Hepatocyte (in vitro differentiated cells): ENCODE results near the gene CENPQ. TPM values are rescaled to one million over a fixed set of nuclear protein-coding genes. Genes with fewer than 3 reads are reported as not detected.
A peak's percentile ranks its signal among the peaks of the same experiment; 100 is the strongest.
"Not testable (repeated sequence)": the region's sequence is repeated elsewhere in the genome, so short reads cannot be mapped to it uniquely, and the experiment has no call there.

Experiments
- DNase-seq: peaks from one replicate; pipeline ENCODE4 v3.0.0-alpha.2; 2016; ENCODE audit warnings: low spot score
- H2AFZ ChIP-seq: fragments of 200-600 bp; sonication (generic); 2 replicates; pipeline ENCODE4 v1.6.0; 2016; ENCODE audit warnings: antibody characterized with exemption, mild to moderate bottlenecking
- H3K27ac ChIP-seq: fragments of 200-600 bp; sonication (generic); 2 replicates; pipeline ENCODE4 v1.5.1; 2016; ENCODE audit warnings: mild to moderate bottlenecking
- H3K27me3 ChIP-seq: fragments of 200-600 bp; sonication (generic); 2 replicates; pipeline ENCODE4 v1.6.1; 2016
- H3K36me3 ChIP-seq: fragments of 200-600 bp; sonication (generic); replicated peaks from 2 replicates; pipeline ENCODE4 v1.5.1; 2016; ENCODE audit warnings: low read depth; ENCODE audit not compliant: insufficient read depth
- H3K4me1 ChIP-seq: fragments of 200-600 bp; sonication (generic); 2 replicates; pipeline ENCODE4 v1.5.1; 2016; ENCODE audit warnings: mild to moderate bottlenecking, moderate library complexity; ENCODE audit not compliant: insufficient read depth
- H3K4me2 ChIP-seq: fragments of 200-600 bp; sonication (generic); 2 replicates; pipeline ENCODE4 v1.6.0; 2016
- H3K4me3 ChIP-seq: fragments of 200-600 bp; sonication (generic); 2 replicates; pipeline ENCODE4 v1.5.1; 2016; ENCODE audit warnings: mild to moderate bottlenecking
- H3K79me2 ChIP-seq: fragments of 200-600 bp; sonication (generic); 2 replicates; pipeline ENCODE4 v1.6.0; 2017; ENCODE audit warnings: mild to moderate bottlenecking
- H3K9me2 ChIP-seq: fragments of 200-600 bp; sonication (generic); replicated peaks from 2 replicates; pipeline ENCODE4 v1.6.0; 2017; ENCODE audit warnings: mild to moderate bottlenecking; ENCODE audit not compliant: insufficient read depth
- H3K9me3 ChIP-seq: fragments of 200-600 bp; sonication (generic); 2 replicates; pipeline ENCODE4 v1.5.1; 2016; ENCODE audit warnings: low read depth, mild to moderate bottlenecking
- H4K20me1 ChIP-seq: fragments of 200-600 bp; sonication (generic); 2 replicates; pipeline ENCODE4 v1.6.0; 2016; ENCODE audit warnings: mild to moderate bottlenecking; ENCODE audit not compliant: insufficient read depth, poor library complexity, severe bottlenecking
- EZH2 ChIP-seq: fragments of 200-600 bp; sonication (generic); IDR thresholded peaks from 2 replicates; pipeline ENCODE4 v1.6.1; 2016; ENCODE audit warnings: antibody characterized with exemption, mild to moderate bottlenecking, borderline replicate concordance
- EZH2phosphoT487 ChIP-seq: fragments of 200-600 bp; sonication (generic); IDR thresholded peaks from one replicate; pipeline ENCODE4 v1.6.1; 2018; ENCODE audit warnings: antibody characterized with exemption, mild to moderate bottlenecking, low read depth, moderate library complexity; ENCODE audit not compliant: unreplicated experiment, severe bottlenecking
- WGBS: methylation state at CpG from one replicate; pipeline ENCODE4 v1.1.6; 2016; ENCODE audit warnings: low lambda C conversion rate; ENCODE audit errors: missing lambda C conversion rate; 5-methylcytosine and 5-hydroxymethylcytosine counted together
- polyA plus RNA-seq: library from polyadenylated mRNA; unstranded; fragments of >200 nt; fragmentation: Nextera tagmentation; extraction: Ambion mirVana; gene quantifications from 2 replicates; pipeline ENCODE4 v1.2.1, GENCODE V29; 2016
- total RNA-seq: library from RNA; depleted of rRNA; stranded (reverse); fragments of >200 nt; gene quantifications from 2 replicates; pipeline ENCODE4 v1.2.3, GENCODE V29; 2014
- TF ChIP-seq, protein P1 (sequence below): fragments of 200-600 bp; sonication (generic); IDR thresholded peaks from 2 replicates; pipeline ENCODE4 v1.5.1; 2016; ENCODE audit warnings: antibody characterized with exemption, mild to moderate bottlenecking; ENCODE audit not compliant: poor library complexity

The CENPQ gene
- total and polyA plus RNA-seq, 2 experiments from 2014 or later: 4.4 to 5.0 TPM

DNA sequence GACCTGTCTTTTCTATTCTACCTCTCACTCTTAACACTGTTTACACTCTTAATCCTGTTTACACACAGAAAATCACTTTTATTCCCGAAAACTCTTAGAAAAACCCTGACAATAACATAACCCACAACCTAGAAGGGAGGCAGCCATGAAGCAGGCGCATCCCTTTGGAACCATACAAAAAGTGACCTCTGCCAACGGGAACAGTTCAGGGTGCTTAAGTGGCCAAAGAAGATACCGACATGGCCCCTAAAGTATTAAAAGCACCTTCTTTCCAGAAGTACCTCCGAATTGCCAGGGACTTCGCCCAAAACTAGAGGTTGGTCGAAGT, 607 bp upstream of the CENPQ start:
- Histone ChIP-seq H3K9me3 (no peaks in the 10 kb centered on the region), H3K36me3 (no peaks in the 10 kb centered on the region), H2AFZ (peak overlapping the region; percentile 66), H3K79me2 (peaks cover 70% of the 10 kb centered on the region), H3K4me2 (peak overlapping the region; percentile 83), H3K4me1 (no peaks in the 10 kb centered on the region), H3K9me2 (no peaks in the 10 kb centered on the region), H3K4me3 (peak overlapping the region; percentile 68), H3K27me3 (no peaks in the 10 kb centered on the region), H4K20me1 (peaks cover 6% of the 10 kb centered on the region), H3K27ac (peak overlapping the region; percentile 95)
- TF ChIP-seq, protein P1, sequence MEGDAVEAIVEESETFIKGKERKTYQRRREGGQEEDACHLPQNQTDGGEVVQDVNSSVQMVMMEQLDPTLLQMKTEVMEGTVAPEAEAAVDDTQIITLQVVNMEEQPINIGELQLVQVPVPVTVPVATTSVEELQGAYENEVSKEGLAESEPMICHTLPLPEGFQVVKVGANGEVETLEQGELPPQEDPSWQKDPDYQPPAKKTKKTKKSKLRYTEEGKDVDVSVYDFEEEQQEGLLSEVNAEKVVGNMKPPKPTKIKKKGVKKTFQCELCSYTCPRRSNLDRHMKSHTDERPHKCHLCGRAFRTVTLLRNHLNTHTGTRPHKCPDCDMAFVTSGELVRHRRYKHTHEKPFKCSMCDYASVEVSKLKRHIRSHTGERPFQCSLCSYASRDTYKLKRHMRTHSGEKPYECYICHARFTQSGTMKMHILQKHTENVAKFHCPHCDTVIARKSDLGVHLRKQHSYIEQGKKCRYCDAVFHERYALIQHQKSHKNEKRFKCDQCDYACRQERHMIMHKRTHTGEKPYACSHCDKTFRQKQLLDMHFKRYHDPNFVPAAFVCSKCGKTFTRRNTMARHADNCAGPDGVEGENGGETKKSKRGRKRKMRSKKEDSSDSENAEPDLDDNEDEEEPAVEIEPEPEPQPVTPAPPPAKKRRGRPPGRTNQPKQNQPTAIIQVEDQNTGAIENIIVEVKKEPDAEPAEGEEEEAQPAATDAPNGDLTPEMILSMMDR: no peak
- TF ChIP-seq EZH2 (no peak), EZH2phosphoT487 (no peak)
- no peak for DNase-seq
- WGBS: 2% methylated on average over 7 of the region's 7 CpGs

DNA sequence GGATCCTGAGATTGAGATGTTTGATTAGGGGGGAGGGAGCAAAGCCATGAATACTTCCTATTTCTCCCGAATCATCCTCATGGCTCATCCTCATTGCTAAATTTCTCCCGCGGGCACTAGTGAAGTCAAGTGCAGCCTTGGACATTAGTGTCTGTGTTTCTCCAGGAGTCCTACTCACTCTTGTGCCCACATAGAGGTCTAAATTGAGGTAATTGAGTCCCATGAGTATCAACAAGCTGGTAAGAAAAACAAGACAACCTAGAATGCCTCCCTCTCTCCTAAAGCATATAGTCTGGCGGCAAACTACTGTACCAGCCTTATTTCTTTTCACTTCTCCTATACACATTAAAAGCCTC, 420 bp downstream of the CENPQ start:
- H3K27ac ChIP-seq: peak overlapping the region; percentile 38
- H3K9me2 ChIP-seq: no peaks in the 10 kb centered on the region
- no peaks in the 10 kb centered on the region for H3K36me3 ChIP-seq
- peaks cover 6% of the 10 kb centered on the region for H4K20me1 ChIP-seq
- peak overlapping the region; percentile 70 for H2AFZ ChIP-seq
- no peak for DNase-seq
- peaks cover 74% of the 10 kb centered on the region for H3K79me2 ChIP-seq
- H3K4me3 ChIP-seq: peak overlapping the region; percentile 74
- no peaks in the 10 kb centered on the region for H3K9me3 ChIP-seq
- WGBS: 4% methylated on average over 4 of the region's 4 CpGs
- peak overlapping the region; percentile 85 for H3K4me2 ChIP-seq
- no peaks in the 10 kb centered on the region for H3K27me3 ChIP-seq
- no peaks in the 10 kb centered on the region for H3K4me1 ChIP-seq
- no peak for TF ChIP-seq EZH2
- TF ChIP-seq, protein P1: no peak
- no peak for TF ChIP-seq EZH2phosphoT487

DNA sequence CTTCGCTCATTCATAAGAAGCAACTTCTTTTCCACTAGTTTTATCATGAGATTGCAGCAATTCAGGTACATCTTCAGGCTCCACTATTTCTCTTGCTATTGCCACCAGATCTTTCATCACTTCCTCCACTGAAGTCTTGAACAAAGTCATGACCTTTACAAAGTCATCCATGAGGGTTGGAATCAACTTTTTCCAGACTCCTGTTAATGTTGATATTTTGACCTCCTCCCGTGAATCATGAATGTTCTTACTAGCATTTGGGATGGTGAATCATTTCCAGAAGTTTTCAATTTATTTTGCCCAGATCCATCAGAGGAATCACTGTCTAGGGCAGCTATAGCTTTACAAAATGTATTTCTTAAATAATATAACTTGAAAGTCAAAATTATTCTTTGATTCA, 1.5 kb downstream of the CENPQ start:
- Histone ChIP-seq H2AFZ (no peak overlapping the region), H3K27me3 (no peaks in the 10 kb centered on the region), H3K4me2 (no peak overlapping the region), H4K20me1 (peaks cover 4% of the 10 kb centered on the region), H3K36me3 (no peaks in the 10 kb centered on the region), H3K4me1 (no peaks in the 10 kb centered on the region), H3K9me3 (no peaks in the 10 kb centered on the region), H3K9me2 (no peaks in the 10 kb centered on the region), H3K4me3 (no peak overlapping the region), H3K27ac (no peak overlapping the region), H3K79me2 (peaks cover 63% of the 10 kb centered on the region)
- TF ChIP-seq EZH2 (no peak), EZH2phosphoT487 (no peak)
- TF ChIP-seq, protein P1: no peak
- DNase-seq: no peak
- 96% methylated on average over 2 of the region's 2 CpGs for WGBS

DNA sequence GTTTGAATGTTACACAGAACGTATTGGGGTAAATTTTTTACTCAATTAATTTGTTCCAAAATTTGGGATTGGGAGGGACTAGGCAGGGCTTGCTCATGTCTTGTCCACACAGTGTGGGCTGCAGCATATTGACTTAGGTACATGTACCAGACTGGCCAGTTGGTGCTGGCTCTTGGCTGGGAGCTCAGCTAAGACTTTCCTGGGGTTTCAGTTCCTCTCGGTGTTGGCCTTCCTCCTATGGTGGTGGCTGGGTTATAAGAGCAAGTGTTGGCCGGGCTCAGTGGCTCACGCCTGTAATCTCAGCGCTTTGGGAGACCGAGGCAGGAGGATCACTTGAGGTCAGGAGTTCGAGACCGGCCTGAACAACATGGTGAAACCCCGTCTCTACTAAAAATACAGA, 4.9 kb downstream of the CENPQ start:
- TF ChIP-seq, protein P1: no peak
- TF ChIP-seq EZH2phosphoT487: no peak
- no peak for TF ChIP-seq EZH2
- Histone ChIP-seq H3K4me2 (no peak overlapping the region), H3K36me3 (no peaks in the 10 kb centered on the region), H3K79me2 (peaks cover 32% of the 10 kb centered on the region), H3K27me3 (no peaks in the 10 kb centered on the region), H3K4me3 (no peak overlapping the region), H3K4me1 (no peaks in the 10 kb centered on the region), H3K9me3 (no peaks in the 10 kb centered on the region), H3K9me2 (no peaks in the 10 kb centered on the region), H4K20me1 (no peaks in the 10 kb centered on the region), H2AFZ (no peak overlapping the region), H3K27ac (no peak overlapping the region)
- no peak for DNase-seq
- 94% methylated on average over 9 of the region's 9 CpGs for WGBS

DNA sequence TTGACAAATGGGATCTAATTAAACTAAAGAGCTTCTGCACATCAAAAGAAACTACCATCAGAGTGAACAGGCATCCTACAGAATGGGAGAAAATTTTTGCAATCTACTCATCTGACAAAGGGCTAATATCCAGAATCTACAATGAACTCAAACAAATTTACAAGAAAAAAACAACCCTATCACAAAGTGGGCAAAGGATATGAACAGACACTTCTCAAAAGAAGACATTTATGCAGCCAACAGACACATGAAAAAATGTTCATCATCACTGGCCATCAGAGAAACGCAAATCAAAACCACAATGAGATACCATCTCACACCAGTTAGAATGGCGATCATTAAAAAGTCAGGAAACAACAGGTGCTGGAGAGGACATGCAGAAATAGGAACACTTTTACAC, 13.4 kb downstream of the CENPQ start:
- not testable (repeated sequence) for H2AFZ ChIP-seq, H4K20me1 ChIP-seq, H3K36me3 ChIP-seq, H3K9me2 ChIP-seq, H3K27ac ChIP-seq, H3K79me2 ChIP-seq, H3K4me3 ChIP-seq, H3K27me3 ChIP-seq, H3K4me2 ChIP-seq, DNase-seq, H3K9me3 ChIP-seq, H3K4me1 ChIP-seq
- WGBS: 98% methylated on average over 2 of the region's 2 CpGs
